K562 (cell line): Measurements from ENCODE around the gene SARS1. TPM values are rescaled to one million over a fixed set of nuclear protein-coding genes. Genes with fewer than 3 reads are reported as not detected.

Experiments used
- ATAC-seq: fragments of 200-7000 bp; cut with Tn5 transposase; 3 replicates; pipeline ENCODE4 v1.9.1; 2020; ENCODE audit warnings: moderate library complexity
- BruUV-seq: library from RNA; stranded (reverse); fragments of 400-500 nt; replicated peaks from 2 replicates; lab custom pipeline; 2021; lab: Mats Ljungman, UMichigan
- CTCF ChIA-PET: fragments of 300-600 bp; formaldehyde crosslinking; extraction: SDS; loops from one replicate; lab custom pipeline; 2021; ENCODE audit warnings: low intra/inter-chr PET ratio; lab: Yijun Ruan, JAX
- POLR2A ChIA-PET: fragments of 300-600, 350-650 bp; sonication (Branson Sonifier 250); formaldehyde crosslinking; extraction: SDS; loops from one replicate; lab custom pipeline; 2021; ENCODE audit warnings: antibody characterized with exemption, inconsistent platforms; lab: Yijun Ruan, JAX
- DNase-seq, 4 experiments: peaks; one replicate each; pipeline versions ENCODE4 v3.0.0 to v3.0.0-alpha.2; 2011 to 2018; ENCODE audit warnings: low spot score in 3 of 4, mixed read lengths in 3 of 4; ENCODE audit errors: extremely low read depth in 1 of 4
- FAIRE-seq: peaks from 2 replicates; lab custom pipeline; 2011; peaks lifted over from hg19 to GRCh38; lab: Jason Lieb, UNC
- H2AFZ ChIP-seq: 2 replicates; pipeline ENCODE4 v1.6.0; 2011; ENCODE audit warnings: low read depth, low read length, control low read depth, inconsistent platforms
- H3K27ac ChIP-seq: fragments of 200-600 bp; 3 replicates; pipeline ENCODE4 v1.8.0; 2011; ENCODE audit warnings: low read depth, mild to moderate bottlenecking, control low read depth, inconsistent platforms, low read length, moderate library complexity, mixed read lengths; ENCODE audit errors: extremely low read depth
- H3K27me3 ChIP-seq, 2 experiments: fragments of 300-600 bp in 1 of 2; 2 replicates in 1 of 2; 3 replicates in 1 of 2; pipeline versions ENCODE4 v1.6.0 to v1.8.0; 2011; ENCODE audit warnings: inconsistent platforms in 2 of 2, low read length in 2 of 2, mild to moderate bottlenecking in 1 of 2, mixed read lengths in 1 of 2, moderate library complexity in 1 of 2; ENCODE audit not compliant: control insufficient read depth in 2 of 2, insufficient read depth in 2 of 2
- H3K36me3 ChIP-seq: fragments of 300-600 bp; 3 replicates; pipeline ENCODE4 v1.8.0; 2011; ENCODE audit warnings: mild to moderate bottlenecking, low read length, inconsistent platforms; ENCODE audit not compliant: control insufficient read depth, insufficient read depth
- H3K4me1 ChIP-seq, 2 experiments: fragments of 200-600 bp in 1 of 2; replicated peaks in 1 of 2; 2 replicates in 1 of 2; 3 replicates in 1 of 2; pipeline versions ENCODE4 v1.5.1 to v1.8.0; 2011; ENCODE audit warnings: inconsistent platforms in 2 of 2, low read length in 2 of 2, mild to moderate bottlenecking in 1 of 2, mixed read lengths in 1 of 2, moderate library complexity in 1 of 2; ENCODE audit not compliant: control insufficient read depth in 2 of 2, insufficient read depth in 2 of 2
- H3K4me2 ChIP-seq: 2 replicates; pipeline ENCODE4 v1.6.1; 2011; ENCODE audit warnings: low read length, control low read depth, inconsistent platforms, mixed read lengths; ENCODE audit not compliant: insufficient read depth
- H3K4me3 ChIP-seq: fragments of 200-600 bp; sonication (generic), shearing (Covaris generic); 2 replicates; pipeline ENCODE4 v1.5.1; 2016; ENCODE audit warnings: control low read depth, inconsistent platforms
- H3K79me2 ChIP-seq: fragments of 200-600 bp; 3 replicates; pipeline ENCODE4 v1.8.0; 2011; ENCODE audit warnings: low read length, inconsistent platforms; ENCODE audit not compliant: control insufficient read depth, insufficient read depth
- H3K9ac ChIP-seq, 2 experiments: 2 replicates each; pipeline versions ENCODE4 v1.6.0 to v1.6.1; 2011; ENCODE audit warnings: low read depth in 2 of 2, low read length in 2 of 2, control low read depth in 1 of 2, inconsistent platforms in 1 of 2, mild to moderate bottlenecking in 1 of 2, mixed read lengths in 1 of 2; ENCODE audit not compliant: insufficient read depth in 1 of 2
- H3K9me1 ChIP-seq: one replicate; pipeline ENCODE4 v1.6.0; 2011; ENCODE audit warnings: inconsistent platforms, mild to moderate bottlenecking, low read length, moderate library complexity; ENCODE audit not compliant: control insufficient read depth, insufficient read depth
- H3K9me3 ChIP-seq: replicated peaks from 2 replicates; pipeline ENCODE4 v1.5.1; 2011; ENCODE audit warnings: low read depth, low read length, inconsistent platforms; ENCODE audit not compliant: control insufficient read depth, insufficient read depth
- H4K20me1 ChIP-seq: replicated peaks from 2 replicates; pipeline ENCODE4 v1.6.1; 2011; ENCODE audit warnings: low read length, inconsistent platforms, mixed read lengths; ENCODE audit not compliant: control insufficient read depth, insufficient read depth
- ARNT ChIP-seq, 2 experiments: fragments of 450-650 bp; IDR thresholded peaks; 2 replicates each; pipeline ENCODE4 v1.6.1; 2016; ENCODE audit warnings: mild to moderate bottlenecking in 1 of 2
- RCOR1 ChIP-seq, 2 experiments: IDR thresholded peaks; 2 replicates each; pipeline ENCODE4 v1.6.1; 2012; ENCODE audit warnings: low read depth in 2 of 2, low read length in 2 of 2, borderline replicate concordance in 1 of 2, improper control_type of control experiment in 1 of 2
- TCF3 ChIP-seq: sonication (generic); formaldehyde crosslinking; IDR thresholded peaks from 2 replicates; pipeline ENCODE4 v1.4.0; 2020; ENCODE audit warnings: mild to moderate bottlenecking, missing genetic modification reagents
- XRCC5 ChIP-seq: fragments of 200-400 bp; formaldehyde crosslinking; IDR thresholded peaks from 2 replicates; pipeline ENCODE4 v1.6.1; 2017; ENCODE audit warnings: low read depth, mild to moderate bottlenecking, low read length
- WGBS: fragments of 100-300 bp; shearing (Covaris generic); methylation state at CpG from one replicate; pipeline ENCODE4 v1.1.6; 2016; ENCODE audit warnings: low coverage, mixed read lengths; ENCODE audit not compliant: insufficient coverage; ENCODE audit errors: missing lambda C conversion rate; 5-methylcytosine and 5-hydroxymethylcytosine counted together
- in situ Hi-C: fragments of 300-500 bp; cut with MboI; formaldehyde crosslinking; loops from 4 replicates; pipeline ENCODE4 v1.15.0; 2018; ENCODE audit warnings: inconsistent platforms, mixed read lengths
- intact Hi-C: fragments of 100-400 bp; cut with micrococcal nuclease; formaldehyde crosslinking; loops from 2 replicates; pipeline ENCODE4 v1.14.2; 2022
- polyA plus RNA-seq, 8 experiments: library from polyadenylated mRNA; depleted of rRNA in 4 of 8; stranded (reverse) in 5 of 8; unstranded in 3 of 8; fragments of >200 nt; fragmentation: Nextera tagmentation in 2 of 8; fragmentation: Illumina TruSeq in 1 of 8; extraction: Ambion mirVana in 2 of 8; extraction: Trizol in 1 of 8; gene quantifications; 2 replicates each; pipeline versions ENCODE4 v1.2.1 to v1.2.3, GENCODE V29; 2011 to 2014; ENCODE audit warnings: inconsistent platforms in 1 of 8, missing spikeins in 1 of 8
- total RNA-seq, 7 experiments: library from RNA; depleted of rRNA in 6 of 7; stranded (reverse); fragments of >200 nt in 6 of 7; fragmentation: Illumina TruSeq in 2 of 7; extraction: Trizol in 2 of 7; gene quantifications; 2 replicates each; pipeline versions ENCODE4 v1.2.1 to v1.2.3, GENCODE V29; 2011 to 2021; ENCODE audit warnings: low replicate concordance in 1 of 7
- TF ChIP-seq, protein P1 (sequence below), 3 experiments: IDR thresholded peaks in 2 of 3; conservative IDR thresholded peaks in 1 of 3; 2 replicates each; pipeline ENCODE4 v1.5.1; 2011 to 2012; ENCODE audit warnings: low read length in 3 of 3, mild to moderate bottlenecking in 3 of 3, control low read depth in 2 of 3, improper control_type of control experiment in 1 of 3, inconsistent platforms in 1 of 3, low read depth in 1 of 3, mixed read lengths in 1 of 3, moderate library complexity in 1 of 3; ENCODE audit not compliant: insufficient read depth in 2 of 3
- TF ChIP-seq, protein P2 (sequence below): sonication (generic); formaldehyde crosslinking; IDR thresholded peaks from 2 replicates; pipeline ENCODE4 v1.8.1; 2023; ENCODE audit warnings: mild to moderate bottlenecking, missing genetic modification reagents
- TF ChIP-seq, protein P3 (sequence below): fragments of 450-650 bp; IDR thresholded peaks from 2 replicates; pipeline ENCODE4 v1.7.1; 2018; ENCODE audit warnings: mild to moderate bottlenecking, low read depth; ENCODE audit not compliant: partially characterized antibody

SARS1 gene
- total and polyA plus RNA-seq, 9 of the 15 experiments (the other 6 are each of a cell fraction or from before 2014, with no cell fraction given), result 221 to 623 (median 254) TPM

DNA sequence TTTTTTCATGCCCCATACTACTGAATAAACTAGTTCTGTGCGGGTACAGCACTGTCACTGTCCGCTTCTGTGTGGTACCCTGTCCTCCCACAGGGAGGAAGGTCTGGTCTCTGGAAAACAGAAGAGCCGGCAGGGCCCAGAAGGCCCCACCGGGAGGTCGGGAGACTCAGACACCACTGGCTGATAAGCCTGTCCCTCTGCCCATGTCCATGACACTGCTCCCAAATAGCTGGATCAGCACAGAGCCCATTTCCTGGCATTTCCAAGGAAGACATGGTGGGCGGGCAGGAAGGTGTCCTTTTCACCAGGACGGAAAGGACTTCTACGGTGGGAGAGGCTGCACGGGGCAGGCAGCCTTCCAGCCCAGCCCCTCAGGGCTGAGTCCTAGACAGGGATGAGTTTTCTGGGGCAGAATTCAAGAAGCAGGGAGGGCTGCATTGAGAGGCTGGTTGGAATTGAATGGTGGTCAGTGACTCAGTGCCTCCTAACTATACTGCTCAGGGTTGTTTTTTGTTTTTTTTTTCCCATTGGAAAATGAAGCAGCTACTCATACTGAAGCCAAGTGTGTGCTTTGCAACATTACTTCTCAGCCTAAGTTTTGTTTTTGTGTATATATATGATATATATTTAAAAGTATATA is 62.1 kb downstream of the SARS1 start (continued):
- TF ChIP-seq, protein P1, sequence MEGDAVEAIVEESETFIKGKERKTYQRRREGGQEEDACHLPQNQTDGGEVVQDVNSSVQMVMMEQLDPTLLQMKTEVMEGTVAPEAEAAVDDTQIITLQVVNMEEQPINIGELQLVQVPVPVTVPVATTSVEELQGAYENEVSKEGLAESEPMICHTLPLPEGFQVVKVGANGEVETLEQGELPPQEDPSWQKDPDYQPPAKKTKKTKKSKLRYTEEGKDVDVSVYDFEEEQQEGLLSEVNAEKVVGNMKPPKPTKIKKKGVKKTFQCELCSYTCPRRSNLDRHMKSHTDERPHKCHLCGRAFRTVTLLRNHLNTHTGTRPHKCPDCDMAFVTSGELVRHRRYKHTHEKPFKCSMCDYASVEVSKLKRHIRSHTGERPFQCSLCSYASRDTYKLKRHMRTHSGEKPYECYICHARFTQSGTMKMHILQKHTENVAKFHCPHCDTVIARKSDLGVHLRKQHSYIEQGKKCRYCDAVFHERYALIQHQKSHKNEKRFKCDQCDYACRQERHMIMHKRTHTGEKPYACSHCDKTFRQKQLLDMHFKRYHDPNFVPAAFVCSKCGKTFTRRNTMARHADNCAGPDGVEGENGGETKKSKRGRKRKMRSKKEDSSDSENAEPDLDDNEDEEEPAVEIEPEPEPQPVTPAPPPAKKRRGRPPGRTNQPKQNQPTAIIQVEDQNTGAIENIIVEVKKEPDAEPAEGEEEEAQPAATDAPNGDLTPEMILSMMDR (IDR thresholded peaks at IDR 0.05 in 2 of 3, conservative IDR thresholded peaks at IDR 0.05 in 1 of 3; ENCODE audit: insufficient read depth in 2 of 3, low read depth in 1 of 3, low read length in 3 of 3), result peak in 2 of 3 experiments; percentile 18; a peak in 1 of 6 replicates
- 0 out of 2 replicates have a peak, but pooled peaks have one; percentile 20 for TF ChIP-seq TCF3 (CRISPR knock-in tag)
- no peak for TF ChIP-seq ARNT (IDR thresholded peaks at IDR 0.05)
- TF ChIP-seq RCOR1 (IDR thresholded peaks at IDR 0.05; ENCODE audit: borderline replicate concordance in 1 of 2, low read depth in 2 of 2, low read length in 2 of 2), result no peak

GRCh38 chr1:109277434-109278204 is 63.9 kb downstream of the SARS1 start:
- Histone ChIP-seq H3K4me3 (no peak overlapping the region), H3K9me1 (no peaks in the 10 kb centered on the region), H2AFZ (peak overlapping the region; percentile 78), H3K4me1 (peaks cover 63 to 65% of the 10 kb centered on the region in 2 experiments), H3K9ac (peak overlapping the region; percentile 21 to 63; a peak in 2 of 4 replicates), H3K4me2 (peak overlapping the region; percentile 37), H3K9me3 (no peaks in the 10 kb centered on the region), H3K27me3 (no peaks in the 10 kb centered on the region), H3K79me2 (peaks cover 16% of the 10 kb centered on the region), H4K20me1 (peaks cover 4% of the 10 kb centered on the region; the same call in 1 of the 2 replicates), H3K27ac (peak overlapping the region; percentile 51), H3K36me3 (peaks cover 44% of the 10 kb centered on the region; the same call in 2 of the 3 replicates)
- WGBS, result 36% methylated on average over 7 of the region's 7 CpGs
- DNase-seq (peak; percentile 91 to 94 (median 92)), ATAC-seq (peak; percentile 90), FAIRE-seq (peak; percentile 96)
- no TSS peak for BruUV-seq
- ChIA-PET CTCF (interaction anchor here (0.6 to 3.9 kb wide), 5 partner anchors 28 to 318 kb away, joined by 3 to 51 read pairs (median 4); partner anchors contain the start of gene SORT1), POLR2A (interaction anchor here (0.6 to 2.1 kb wide), 10 partner anchors 10 to 123 kb away, joined by 3 to 8 read pairs (median 4); partner anchors contain the start of gene SORT1)
- in situ Hi-C loops, result no loop called here
- intact Hi-C loops, result loop anchor here (1.0 to 5.0 kb wide), 3 partner anchors 122 to 255 kb away; partner anchors contain the start of gene CYB561D1
- TF ChIP-seq, protein P2, sequence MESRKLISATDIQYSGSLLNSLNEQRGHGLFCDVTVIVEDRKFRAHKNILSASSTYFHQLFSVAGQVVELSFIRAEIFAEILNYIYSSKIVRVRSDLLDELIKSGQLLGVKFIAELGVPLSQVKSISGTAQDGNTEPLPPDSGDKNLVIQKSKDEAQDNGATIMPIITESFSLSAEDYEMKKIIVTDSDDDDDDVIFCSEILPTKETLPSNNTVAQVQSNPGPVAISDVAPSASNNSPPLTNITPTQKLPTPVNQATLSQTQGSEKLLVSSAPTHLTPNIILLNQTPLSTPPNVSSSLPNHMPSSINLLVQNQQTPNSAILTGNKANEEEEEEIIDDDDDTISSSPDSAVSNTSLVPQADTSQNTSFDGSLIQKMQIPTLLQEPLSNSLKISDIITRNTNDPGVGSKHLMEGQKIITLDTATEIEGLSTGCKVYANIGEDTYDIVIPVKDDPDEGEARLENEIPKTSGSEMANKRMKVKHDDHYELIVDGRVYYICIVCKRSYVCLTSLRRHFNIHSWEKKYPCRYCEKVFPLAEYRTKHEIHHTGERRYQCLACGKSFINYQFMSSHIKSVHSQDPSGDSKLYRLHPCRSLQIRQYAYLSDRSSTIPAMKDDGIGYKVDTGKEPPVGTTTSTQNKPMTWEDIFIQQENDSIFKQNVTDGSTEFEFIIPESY, result peak; percentile 46
- TF ChIP-seq, protein P3, sequence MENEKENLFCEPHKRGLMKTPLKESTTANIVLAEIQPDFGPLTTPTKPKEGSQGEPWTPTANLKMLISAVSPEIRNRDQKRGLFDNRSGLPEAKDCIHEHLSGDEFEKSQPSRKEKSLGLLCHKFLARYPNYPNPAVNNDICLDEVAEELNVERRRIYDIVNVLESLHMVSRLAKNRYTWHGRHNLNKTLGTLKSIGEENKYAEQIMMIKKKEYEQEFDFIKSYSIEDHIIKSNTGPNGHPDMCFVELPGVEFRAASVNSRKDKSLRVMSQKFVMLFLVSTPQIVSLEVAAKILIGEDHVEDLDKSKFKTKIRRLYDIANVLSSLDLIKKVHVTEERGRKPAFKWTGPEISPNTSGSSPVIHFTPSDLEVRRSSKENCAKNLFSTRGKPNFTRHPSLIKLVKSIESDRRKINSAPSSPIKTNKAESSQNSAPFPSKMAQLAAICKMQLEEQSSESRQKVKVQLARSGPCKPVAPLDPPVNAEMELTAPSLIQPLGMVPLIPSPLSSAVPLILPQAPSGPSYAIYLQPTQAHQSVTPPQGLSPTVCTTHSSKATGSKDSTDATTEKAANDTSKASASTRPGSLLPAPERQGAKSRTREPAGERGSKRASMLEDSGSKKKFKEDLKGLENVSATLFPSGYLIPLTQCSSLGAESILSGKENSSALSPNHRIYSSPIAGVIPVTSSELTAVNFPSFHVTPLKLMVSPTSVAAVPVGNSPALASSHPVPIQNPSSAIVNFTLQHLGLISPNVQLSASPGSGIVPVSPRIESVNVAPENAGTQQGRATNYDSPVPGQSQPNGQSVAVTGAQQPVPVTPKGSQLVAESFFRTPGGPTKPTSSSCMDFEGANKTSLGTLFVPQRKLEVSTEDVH, result no peak
- TF ChIP-seq XRCC5, result peak; percentile 75; the same call in 1 of the 2 replicates
